Endothelial cell of umbilical vein (primary cell): ENCODE measurements around the gene PLEKHG4B. TPM values are rescaled to one million over a fixed set of nuclear protein-coding genes. Genes with fewer than 3 reads are reported as not detected.

Experiments used
- BruUV-seq: library from RNA; stranded (reverse); fragments of 400-500 nt; replicated peaks from 2 replicates; lab custom pipeline; 2021; lab: Mats Ljungman, UMichigan
- CTCF ChIA-PET: fragments of 300-600, 350-600 bp; sonication (Branson Sonifier 250); formaldehyde crosslinking; loops from one replicate; lab custom pipeline; 2021; ENCODE audit warnings: antibody characterized with exemption, inconsistent platforms; lab: Charles Lee
- POLR2A ChIA-PET: fragments of 300-600, 350-600 bp; sonication (Branson Sonifier 250); formaldehyde crosslinking; loops from one replicate; lab custom pipeline; 2021; ENCODE audit warnings: antibody characterized with exemption, inconsistent platforms; lab: Charles Lee
- DNase-seq: peaks from one replicate; pipeline ENCODE4 v3.0.0-alpha.2; 2011; ENCODE audit warnings: low read depth, low spot score
- FAIRE-seq: peaks from 2 replicates; lab custom pipeline; 2011; peaks lifted over from hg19 to GRCh38; lab: Jason Lieb, UNC
- H2AFZ ChIP-seq: 2 replicates; pipeline ENCODE4 v1.6.0; 2012; ENCODE audit warnings: low read depth, low read length, control low read depth, inconsistent platforms
- H3K27ac ChIP-seq: 2 replicates; pipeline ENCODE4 v1.5.1; 2011; ENCODE audit warnings: low read depth, mild to moderate bottlenecking, control low read depth, low read length, moderate library complexity; ENCODE audit not compliant: insufficient read depth
- H3K27me3 ChIP-seq, 2 experiments: 2 replicates each; pipeline versions ENCODE4 v1.6.0 to v1.6.1; 2011; ENCODE audit warnings: low read length in 2 of 2, mixed read lengths in 1 of 2; ENCODE audit not compliant: control insufficient read depth in 2 of 2, insufficient read depth in 2 of 2
- H3K36me3 ChIP-seq, 2 experiments: 2 replicates in 1 of 2; 3 replicates in 1 of 2; pipeline ENCODE4 v1.5.1; 2011; ENCODE audit warnings: low read length in 2 of 2, mild to moderate bottlenecking in 1 of 2, moderate library complexity in 1 of 2; ENCODE audit not compliant: control insufficient read depth in 2 of 2, insufficient read depth in 2 of 2; ENCODE audit errors: extremely low read depth in 1 of 2
- H3K4me1 ChIP-seq: 3 replicates; pipeline ENCODE4 v1.5.1; 2011; ENCODE audit warnings: mild to moderate bottlenecking, low read length; ENCODE audit not compliant: control insufficient read depth, insufficient read depth; ENCODE audit errors: extremely low read depth
- H3K4me2 ChIP-seq: 2 replicates; pipeline ENCODE4 v1.6.1; 2011; ENCODE audit warnings: low read length, control low read depth, mixed read lengths; ENCODE audit not compliant: insufficient read depth
- H3K4me3 ChIP-seq, 3 experiments: fragments of 200-600 bp in 1 of 3; sonication (generic), shearing (Covaris generic) in 1 of 3; replicated peaks in 1 of 3; 2 replicates each; pipeline ENCODE4 v1.5.1; 2011 to 2016; ENCODE audit warnings: control low read depth in 3 of 3, low read length in 3 of 3, mild to moderate bottlenecking in 2 of 3, inconsistent platforms in 1 of 3, low read depth in 1 of 3, moderate library complexity in 1 of 3; ENCODE audit not compliant: insufficient read depth in 1 of 3
- H3K79me2 ChIP-seq: 2 replicates; pipeline ENCODE4 v1.6.0; 2012; ENCODE audit warnings: low read length, inconsistent platforms; ENCODE audit not compliant: control insufficient read depth, insufficient read depth
- H3K9ac ChIP-seq: replicated peaks from 2 replicates; pipeline ENCODE3; 2011; ENCODE audit warnings: low read length, control low read depth; ENCODE audit not compliant: insufficient read depth; ENCODE audit errors: extremely low read depth
- H3K9me1 ChIP-seq: replicated peaks from 3 replicates; pipeline ENCODE4 v1.6.0; 2011; ENCODE audit warnings: mild to moderate bottlenecking, low read length; ENCODE audit not compliant: control insufficient read depth, insufficient read depth; ENCODE audit errors: extremely low read depth
- H3K9me3 ChIP-seq: replicated peaks from 2 replicates; pipeline ENCODE4 v1.5.1; 2012; ENCODE audit warnings: low read length, inconsistent platforms; ENCODE audit not compliant: control insufficient read depth, insufficient read depth
- H4K20me1 ChIP-seq: replicated peaks from 2 replicates; pipeline ENCODE3; 2011; ENCODE audit warnings: mild to moderate bottlenecking, low read length; ENCODE audit not compliant: control insufficient read depth, insufficient read depth; ENCODE audit errors: extremely low read depth
- FOS ChIP-seq: IDR thresholded peaks from 2 replicates; pipeline ENCODE4 v1.6.1; 2011; ENCODE audit warnings: mild to moderate bottlenecking, low read length, moderate library complexity, borderline replicate concordance; ENCODE audit not compliant: insufficient read depth
- JUN ChIP-seq: IDR thresholded peaks from 2 replicates; pipeline ENCODE4 v1.6.1; 2011; ENCODE audit warnings: borderline replicate concordance, low read depth; ENCODE audit not compliant: insufficient read length, insufficient read depth
- POLR2AphosphoS5 ChIP-seq: IDR thresholded peaks from 2 replicates; pipeline ENCODE4 v1.6.1; 2012; ENCODE audit warnings: low read depth, mild to moderate bottlenecking, control low read depth, low read length, moderate library complexity; ENCODE audit not compliant: insufficient read depth
- dilution Hi-C: fragments of 300-500 bp; cut with MboI; formaldehyde crosslinking; loops from one replicate; pipeline ENCODE4 v1.15.0; 2019; ENCODE audit warnings: low sequenced_read_pairs; ENCODE audit not compliant: extremely low pct_ligation_motif_present
- intact Hi-C: fragments of 100-400 bp; cut with micrococcal nuclease; formaldehyde crosslinking; loops from one replicate; pipeline ENCODE4 v1.10.0; 2022
- polyA plus RNA-seq, 4 experiments: library from polyadenylated mRNA; depleted of rRNA in 3 of 4; stranded (reverse) in 3 of 4; unstranded in 1 of 4; fragments of >200 nt; gene quantifications; 2 replicates each; pipeline versions ENCODE4 v1.2.1 to v1.2.3, GENCODE V29; 2011 to 2012; ENCODE audit warnings: missing spikeins in 1 of 4
- total RNA-seq: library from RNA; stranded (reverse); gene quantifications from 2 replicates; pipeline ENCODE4 v1.2.3, GENCODE V29; 2021
- TF ChIP-seq, protein P1 (sequence below), 2 donors: IDR thresholded peaks; 1 replicate in 1 of 2; 2 replicates in 1 of 2; pipeline ENCODE4 v1.5.1; 2011; ENCODE audit warnings: low read length in 2 of 2, mild to moderate bottlenecking in 2 of 2, moderate library complexity in 2 of 2, control low read depth in 1 of 2, inconsistent platforms in 1 of 2, low read depth in 1 of 2; ENCODE audit not compliant: insufficient read depth in 1 of 2; ENCODE audit errors: extremely low read depth in 1 of 2

PLEKHG4B gene
- total and polyA plus RNA-seq, 2 donors (not counting 3 experiments of a cell fraction or from before 2014, with no cell fraction given): not detected

GRCh38 chr5:197892-198489 is 106.0 kb downstream of the PLEKHG4B start:
- Histone ChIP-seq H3K27ac (no peak overlapping the region), H3K79me2 (no peaks in the 10 kb centered on the region), H4K20me1 (no peaks in the 10 kb centered on the region), H3K9me1 (no peaks in the 10 kb centered on the region), H3K9me3 (no peaks in the 10 kb centered on the region), H3K4me1 (no peaks in the 10 kb centered on the region), H2AFZ (no peak overlapping the region), H3K36me3 (peaks cover 0 to 2% of the 10 kb centered on the region in 2 experiments), H3K9ac (no peak overlapping the region), H3K27me3 (no peaks in the 10 kb centered on the region), H3K4me2 (no peak overlapping the region), H3K4me3 (no peak overlapping the region)
- ChIA-PET POLR2A (no interaction called here), CTCF (interaction anchor here (1.9 kb wide), 1 partner anchor 10 kb away, joined by 8 read pairs; no protein-coding TSS in a partner anchor)
- intact Hi-C loops (no loop called here), dilution Hi-C loops (no loop called here)
- BruUV-seq: no TSS peak
- no peak for FAIRE-seq
- DNase-seq: no peak
- TF ChIP-seq POLR2AphosphoS5: no peak
- no peak for TF ChIP-seq JUN
- TF ChIP-seq, protein P1, sequence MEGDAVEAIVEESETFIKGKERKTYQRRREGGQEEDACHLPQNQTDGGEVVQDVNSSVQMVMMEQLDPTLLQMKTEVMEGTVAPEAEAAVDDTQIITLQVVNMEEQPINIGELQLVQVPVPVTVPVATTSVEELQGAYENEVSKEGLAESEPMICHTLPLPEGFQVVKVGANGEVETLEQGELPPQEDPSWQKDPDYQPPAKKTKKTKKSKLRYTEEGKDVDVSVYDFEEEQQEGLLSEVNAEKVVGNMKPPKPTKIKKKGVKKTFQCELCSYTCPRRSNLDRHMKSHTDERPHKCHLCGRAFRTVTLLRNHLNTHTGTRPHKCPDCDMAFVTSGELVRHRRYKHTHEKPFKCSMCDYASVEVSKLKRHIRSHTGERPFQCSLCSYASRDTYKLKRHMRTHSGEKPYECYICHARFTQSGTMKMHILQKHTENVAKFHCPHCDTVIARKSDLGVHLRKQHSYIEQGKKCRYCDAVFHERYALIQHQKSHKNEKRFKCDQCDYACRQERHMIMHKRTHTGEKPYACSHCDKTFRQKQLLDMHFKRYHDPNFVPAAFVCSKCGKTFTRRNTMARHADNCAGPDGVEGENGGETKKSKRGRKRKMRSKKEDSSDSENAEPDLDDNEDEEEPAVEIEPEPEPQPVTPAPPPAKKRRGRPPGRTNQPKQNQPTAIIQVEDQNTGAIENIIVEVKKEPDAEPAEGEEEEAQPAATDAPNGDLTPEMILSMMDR (IDR thresholded peaks at IDR 0.05; ENCODE audit: extremely low read depth in 1 of 2, insufficient read depth in 1 of 2, low read depth in 1 of 2, low read length in 2 of 2): no peak
- no peak for TF ChIP-seq FOS
